K562 (cell line): ENCODE measurements around the gene ANP32B. TPM values are rescaled to one million over a fixed set of nuclear protein-coding genes. Genes with fewer than 3 reads are reported as not detected.

ENCODE experiments used
- ATF4 ChIP-seq: fragments of 450-650 bp; formaldehyde crosslinking; IDR thresholded peaks from 2 replicates; pipeline ENCODE4 v1.4.0; 2022; ENCODE audit warnings: mild to moderate bottlenecking, moderate library complexity
- BRD9 ChIP-seq: fragments of 450-650 bp; IDR thresholded peaks from 2 replicates; pipeline ENCODE4 v1.6.1; 2018; ENCODE audit warnings: low read depth; ENCODE audit not compliant: partially characterized antibody
- CTCF ChIP-seq, 3 experiments: IDR thresholded peaks in 2 of 3; conservative IDR thresholded peaks in 1 of 3; 2 replicates each; pipeline ENCODE4 v1.5.1; 2011 to 2012; ENCODE audit warnings: low read length in 3 of 3, mild to moderate bottlenecking in 3 of 3, control low read depth in 2 of 3, improper control_type of control experiment in 1 of 3, inconsistent platforms in 1 of 3, low read depth in 1 of 3, mixed read lengths in 1 of 3, moderate library complexity in 1 of 3; ENCODE audit not compliant: insufficient read depth in 2 of 3
- ELK1 ChIP-seq: sonication (generic); formaldehyde crosslinking; IDR thresholded peaks from 2 replicates; pipeline ENCODE4 v1.8.1; 2022; ENCODE audit warnings: missing genetic modification reagents
- FOXA3 ChIP-seq, 2 experiments: fragments of 450-650 bp in 1 of 2; sonication (generic) in 1 of 2; formaldehyde crosslinking; IDR thresholded peaks in 1 of 2; conservative IDR thresholded peaks in 1 of 2; 2 replicates each; pipeline versions ENCODE4 v1.4.0 to v1.8.0; 2020 to 2022; ENCODE audit warnings: mild to moderate bottlenecking in 2 of 2, missing genetic modification reagents in 1 of 2
- IFI16 ChIP-seq: fragments of 250-450 bp; sonication (Bioruptor Pico); IDR thresholded peaks from 2 replicates; pipeline ENCODE4 v2.1.2; 2022; ENCODE audit warnings: mild to moderate bottlenecking, inconsistent platforms
- KDM1A ChIP-seq, 2 experiments: fragments of 450-650 bp; IDR thresholded peaks; 2 replicates each; pipeline ENCODE4 v1.6.1; 2016; ENCODE audit warnings: mild to moderate bottlenecking in 2 of 2
- MCM3 ChIP-seq: fragments of 450-650 bp; IDR thresholded peaks from 2 replicates; pipeline ENCODE4 v1.6.1; 2016
- NKRF ChIP-seq: fragments of 450-650 bp; IDR thresholded peaks from 2 replicates; pipeline ENCODE4 v1.6.1; 2016; ENCODE audit warnings: borderline replicate concordance
- NR2C2 ChIP-seq, 2 experiments: fragments of 200-800 bp in 1 of 2; sonication (Bioruptor generic) in 1 of 2; sonication (generic) in 1 of 2; formaldehyde crosslinking in 1 of 2; IDR thresholded peaks; 2 replicates each; pipeline versions ENCODE4 v1.6.1 to v1.8.0; 2016 to 2022; ENCODE audit warnings: mild to moderate bottlenecking in 1 of 2, missing compliant biosample characterization in 1 of 2, missing genetic modification characterization in 1 of 2, missing genetic modification reagents in 1 of 2
- NUFIP1 ChIP-seq: fragments of 450-650 bp; IDR thresholded peaks from 2 replicates; pipeline ENCODE4 v1.6.1; 2018; ENCODE audit not compliant: partially characterized antibody
- PHF21A ChIP-seq: fragments of 450-650 bp; IDR thresholded peaks from 2 replicates; pipeline ENCODE4 v1.6.1; 2017; ENCODE audit warnings: low read depth, borderline replicate concordance
- POLR3A ChIP-seq: IDR thresholded peaks from 2 replicates; pipeline ENCODE4 v1.6.1; 2011; ENCODE audit warnings: borderline replicate concordance, mild to moderate bottlenecking, moderate library complexity; ENCODE audit not compliant: insufficient read length, insufficient read depth; ENCODE audit errors: extremely low read depth
- SRSF7 ChIP-seq: fragments of 200-400 bp; formaldehyde crosslinking; optimal IDR thresholded peaks from 2 replicates; pipeline ENCODE3; 2017; ENCODE audit warnings: mild to moderate bottlenecking, low read depth, low read length
- STAT5A ChIP-seq: IDR thresholded peaks from 2 replicates; pipeline ENCODE4 v1.6.1; 2012; ENCODE audit warnings: low read length, inconsistent platforms, borderline replicate concordance
- TBP ChIP-seq: optimal IDR thresholded peaks from 2 replicates; pipeline ENCODE3; 2011; ENCODE audit warnings: low read depth, low read length, improper control_type of control experiment
- TEAD1 ChIP-seq, 2 experiments: fragments of 450-650 bp in 1 of 2; sonication (generic) in 1 of 2; formaldehyde crosslinking; IDR thresholded peaks; 2 replicates each; pipeline versions ENCODE4 v1.4.0 to v1.8.0; 2020 to 2022; ENCODE audit warnings: mild to moderate bottlenecking in 2 of 2, missing genetic modification reagents in 1 of 2
- ZBED1 ChIP-seq: IDR thresholded peaks from 2 replicates; pipeline ENCODE4 v1.6.1; 2014
- ZNF124 ChIP-seq: sonication (generic); formaldehyde crosslinking; IDR thresholded peaks from 2 replicates; pipeline ENCODE4 v1.8.1; 2022; ENCODE audit warnings: missing genetic modification reagents
- ZNF232 ChIP-seq: sonication (generic); formaldehyde crosslinking; IDR thresholded peaks from 2 replicates; pipeline ENCODE4 v1.8.0; 2022; ENCODE audit warnings: mild to moderate bottlenecking, missing genetic modification reagents
- ZNF354B ChIP-seq: fragments of 250-450 bp; sonication (Bioruptor Pico); IDR thresholded peaks from 2 replicates; pipeline ENCODE4 v1.4.0; 2020
- ZNF696 ChIP-seq: fragments of 250-450 bp; sonication (Bioruptor Pico); conservative IDR thresholded peaks from 2 replicates; pipeline ENCODE4 v1.4.0; 2020; ENCODE audit warnings: mild to moderate bottlenecking, moderate library complexity
- ZNF830 ChIP-seq: fragments of 250-450 bp; sonication (Bioruptor Pico); IDR thresholded peaks from 2 replicates; pipeline ENCODE4 v1.5.0; 2021; ENCODE audit warnings: mild to moderate bottlenecking
- polyA plus RNA-seq, 8 experiments: library from polyadenylated mRNA; depleted of rRNA in 4 of 8; stranded (reverse) in 5 of 8; unstranded in 3 of 8; fragments of >200 nt; fragmentation: Nextera tagmentation in 2 of 8; fragmentation: Illumina TruSeq in 1 of 8; extraction: Ambion mirVana in 2 of 8; extraction: Trizol in 1 of 8; gene quantifications; 2 replicates each; pipeline versions ENCODE4 v1.2.1 to v1.2.3, GENCODE V29; 2011 to 2014; ENCODE audit warnings: inconsistent platforms in 1 of 8, missing spikeins in 1 of 8
- total RNA-seq, 7 experiments: library from RNA; depleted of rRNA in 6 of 7; stranded (reverse); fragments of >200 nt in 6 of 7; fragmentation: Illumina TruSeq in 2 of 7; extraction: Trizol in 2 of 7; gene quantifications; 2 replicates each; pipeline versions ENCODE4 v1.2.1 to v1.2.3, GENCODE V29; 2011 to 2021; ENCODE audit warnings: low replicate concordance in 1 of 7

ANP32B gene
- total and polyA plus RNA-seq, 9 of the 15 experiments (the other 6 are each of a cell fraction or from before 2014, with no cell fraction given), result 68.9 to 815 (median 141) TPM

GRCh38 chr9:97984188-97985057, 1.3 kb downstream of the ANP32B start (continued):
- no peak for TF ChIP-seq PHF21A
- no peak for TF ChIP-seq NUFIP1
- TF ChIP-seq KDM1A (IDR thresholded peaks at IDR 0.05), result no peak
- no peak for TF ChIP-seq ZBED1
- no peak for TF ChIP-seq CTCF (IDR thresholded peaks at IDR 0.05 in 2 of 3, conservative IDR thresholded peaks at IDR 0.05 in 1 of 3; ENCODE audit: insufficient read depth in 2 of 3, low read depth in 1 of 3, low read length in 3 of 3)
- peak; percentile 73; the same call in 1 of the 2 replicates for TF ChIP-seq ZNF124 (CRISPR knock-in tag)
- no peak for TF ChIP-seq SRSF7
- TF ChIP-seq ZNF830 (CRISPR knock-in tag), result no peak
- no peak for TF ChIP-seq ELK1 (CRISPR knock-in tag)
- TF ChIP-seq POLR3A, result no peak
- TF ChIP-seq BRD9, result no peak
- TF ChIP-seq ZNF354B, result no peak
- peak; percentile 75 for TF ChIP-seq NR2C2 (CRISPR knock-in tag; IDR thresholded peaks at IDR 0.05)
- no peak for TF ChIP-seq NR2C2 (tag; IDR thresholded peaks at IDR 0.05)
- TF ChIP-seq ZNF696 (CRISPR knock-in tag), result no peak
- peak in 1 of 2 experiments; percentile 96; a peak in 2 of 4 replicates for TF ChIP-seq TEAD1 (CRISPR knock-in tag; IDR thresholded peaks at IDR 0.05)
- peak in 1 of 2 experiments; percentile 86; a peak in 2 of 4 replicates for TF ChIP-seq FOXA3 (CRISPR knock-in tag; conservative IDR thresholded peaks at IDR 0.05 in 1 of 2, IDR thresholded peaks at IDR 0.05 in 1 of 2)
- no peak for TF ChIP-seq STAT5A
- TF ChIP-seq TBP, result no peak
- TF ChIP-seq NKRF, result no peak
- TF ChIP-seq IFI16 (CRISPR knock-in tag), result no peak
- peak; percentile 92 for TF ChIP-seq ZNF232 (CRISPR knock-in tag)
- no peak for TF ChIP-seq MCM3
- TF ChIP-seq ATF4 (CRISPR knock-in tag), result no peak
